IMR-90 (cell line): ENCODE data around the gene ADAMTS17. TPM values are rescaled to one million over a fixed set of nuclear protein-coding genes. Genes with fewer than 3 reads are reported as not detected.

Experiments used
- ATAC-seq: fragments of 200-7000 bp; cut with Tn5 transposase; 2 replicates; pipeline ENCODE4 v1.9.1; 2020; ENCODE audit warnings: low read depth, mild to moderate bottlenecking, moderate library complexity
- BruUV-seq: library from RNA; stranded (reverse); fragments of 400-500 nt; replicated peaks from 2 replicates; lab custom pipeline; 2021; lab: Mats Ljungman, UMichigan
- CTCF ChIA-PET: fragments of 300-600 bp; formaldehyde crosslinking; extraction: SDS; loops from one replicate; lab custom pipeline; 2021; ENCODE audit warnings: antibody characterized with exemption; lab: Yijun Ruan, JAX
- POLR2A ChIA-PET: fragments of 300-600 bp; sonication (Branson Sonifier 250); formaldehyde crosslinking; loops from one replicate; lab custom pipeline; 2022; ENCODE audit warnings: antibody characterized with exemption; ENCODE audit not compliant: unreplicated experiment; lab: Charles Lee
- DNase-seq: peaks from one replicate; pipeline ENCODE4 v3.0.0; 2013
- H2AFZ ChIP-seq: replicated peaks from 2 replicates; pipeline ENCODE3; 2013; ENCODE audit warnings: low read length, mild to moderate bottlenecking; ENCODE audit not compliant: poor library complexity
- H2AK5ac ChIP-seq: 2 replicates; pipeline ENCODE4 v1.6.1; 2013; ENCODE audit warnings: low read depth, low read length, inconsistent platforms
- H2AK9ac ChIP-seq: replicated peaks from 2 replicates; pipeline ENCODE3; 2013; ENCODE audit warnings: mild to moderate bottlenecking, low read depth, low read length, moderate library complexity; ENCODE audit not compliant: poor library complexity
- H2BK120ac ChIP-seq: 2 replicates; pipeline ENCODE4 v1.6.1; 2013; ENCODE audit warnings: low read depth, low read length, inconsistent platforms
- H2BK15ac ChIP-seq: 3 replicates; pipeline ENCODE4 v1.6.1; 2013; ENCODE audit warnings: low read depth, low read length, inconsistent platforms
- H2BK20ac ChIP-seq: 2 replicates; pipeline ENCODE4 v1.6.1; 2013; ENCODE audit warnings: low read depth, mild to moderate bottlenecking, inconsistent platforms, low read length, moderate library complexity
- H2BK5ac ChIP-seq: 2 replicates; pipeline ENCODE4 v1.6.1; 2013; ENCODE audit warnings: mild to moderate bottlenecking, low read depth, low read length, inconsistent platforms; ENCODE audit not compliant: poor library complexity, severe bottlenecking
- H3K14ac ChIP-seq: replicated peaks from 2 replicates; pipeline ENCODE4 v1.6.1; 2013; ENCODE audit warnings: low read depth, low read length, inconsistent platforms
- H3K18ac ChIP-seq: 2 replicates; pipeline ENCODE4 v1.6.1; 2013; ENCODE audit warnings: low read depth, low read length, control low read depth
- H3K23ac ChIP-seq: 2 replicates; pipeline ENCODE4 v1.6.1; 2013; ENCODE audit warnings: low read depth, low read length, inconsistent platforms
- H3K27ac ChIP-seq: 2 replicates; pipeline ENCODE4 v1.5.1; 2013; ENCODE audit warnings: mild to moderate bottlenecking, control low read depth, low read length; ENCODE audit not compliant: insufficient read depth
- H3K27me3 ChIP-seq: 2 replicates; pipeline ENCODE4 v1.6.1; 2013; ENCODE audit warnings: low read length; ENCODE audit not compliant: control insufficient read depth, insufficient read depth
- H3K36me3 ChIP-seq: 2 replicates; pipeline ENCODE4 v1.6.1; 2013; ENCODE audit warnings: low read length, mixed read lengths; ENCODE audit not compliant: control insufficient read depth, insufficient read depth
- H3K4ac ChIP-seq: 2 replicates; pipeline ENCODE4 v1.6.1; 2013; ENCODE audit warnings: low read depth, low read length, inconsistent platforms
- H3K4me1 ChIP-seq: 2 replicates; pipeline ENCODE4 v1.6.1; 2013; ENCODE audit warnings: low read length, mixed read lengths; ENCODE audit not compliant: control insufficient read depth, insufficient read depth
- H3K4me2 ChIP-seq: 2 replicates; pipeline ENCODE4 v1.6.1; 2013; ENCODE audit warnings: low read depth, mild to moderate bottlenecking, control low read depth, low read length, moderate library complexity
- H3K4me3 ChIP-seq: 2 replicates; pipeline ENCODE4 v1.5.1; 2013; ENCODE audit warnings: low read depth, mild to moderate bottlenecking, control low read depth, low read length, moderate library complexity; ENCODE audit not compliant: insufficient read depth
- H3K56ac ChIP-seq: 2 replicates; pipeline ENCODE4 v1.6.1; 2013; ENCODE audit warnings: low read length, inconsistent platforms; ENCODE audit not compliant: insufficient read depth; ENCODE audit errors: extremely low read depth
- H3K79me1 ChIP-seq, 2 experiments: 2 replicates each; pipeline ENCODE4 v1.6.1; 2013; ENCODE audit warnings: low read length in 2 of 2, inconsistent platforms in 1 of 2, low read depth in 1 of 2
- H3K9ac ChIP-seq: 2 replicates; pipeline ENCODE4 v1.6.1; 2013; ENCODE audit warnings: low read depth, low read length, control low read depth
- H3K9me1 ChIP-seq: 2 replicates; pipeline ENCODE4 v1.6.1; 2013; ENCODE audit warnings: low read length, inconsistent platforms; ENCODE audit not compliant: insufficient read depth
- H3K9me3 ChIP-seq: 2 replicates; pipeline ENCODE4 v1.6.1; 2013; ENCODE audit warnings: low read length; ENCODE audit not compliant: control insufficient read depth, insufficient read depth
- H4K20me1 ChIP-seq: 2 replicates; pipeline ENCODE4 v1.6.1; 2013; ENCODE audit warnings: low read length, inconsistent platforms; ENCODE audit not compliant: insufficient read depth
- H4K5ac ChIP-seq: 2 replicates; pipeline ENCODE4 v1.6.1; 2013; ENCODE audit warnings: mild to moderate bottlenecking, low read depth, low read length, control low read depth
- H4K8ac ChIP-seq, 2 experiments: 2 replicates each; pipeline ENCODE4 v1.6.1; 2013; ENCODE audit warnings: low read depth in 2 of 2, low read length in 2 of 2, control low read depth in 1 of 2, inconsistent platforms in 1 of 2
- H4K91ac ChIP-seq: 2 replicates; pipeline ENCODE4 v1.6.1; 2013; ENCODE audit warnings: low read depth, low read length, inconsistent platforms; ENCODE audit not compliant: insufficient read depth
- BHLHE40 ChIP-seq: fragments of 150-350 bp; IDR thresholded peaks from 2 replicates; pipeline ENCODE4 v1.6.1; 2016; ENCODE audit warnings: mild to moderate bottlenecking, low read depth, low read length
- CEBPB ChIP-seq: IDR thresholded peaks from 2 replicates; pipeline ENCODE4 v1.6.1; 2012; ENCODE audit warnings: low read depth, low read length, improper control_type of control experiment
- CHD1 ChIP-seq: IDR thresholded peaks from 2 replicates; pipeline ENCODE4 v1.6.1; 2012; ENCODE audit warnings: low read depth, low read length, improper control_type of control experiment
- CTCF ChIP-seq: conservative IDR thresholded peaks from 2 replicates; pipeline ENCODE4 v1.5.1; 2012; ENCODE audit warnings: mild to moderate bottlenecking, low read depth, low read length, improper control_type of control experiment
- ELK1 ChIP-seq: fragments of 150-350 bp; IDR thresholded peaks from 2 replicates; pipeline ENCODE4 v1.6.1; 2016; ENCODE audit warnings: low read depth, mild to moderate bottlenecking, low read length, moderate library complexity, borderline replicate concordance
- FOS ChIP-seq: fragments of 150-350 bp; IDR thresholded peaks from 2 replicates; pipeline ENCODE4 v1.6.1; 2016; ENCODE audit warnings: low read depth, low read length
- MAFK ChIP-seq: IDR thresholded peaks from 2 replicates; pipeline ENCODE4 v1.6.1; 2012; ENCODE audit warnings: low read depth, low read length, improper control_type of control experiment
- MAZ ChIP-seq: IDR thresholded peaks from 2 replicates; pipeline ENCODE4 v1.6.1; 2012; ENCODE audit warnings: low read depth, mild to moderate bottlenecking, low read length, improper control_type of control experiment, moderate library complexity, borderline replicate concordance
- MXI1 ChIP-seq: IDR thresholded peaks from 2 replicates; pipeline ENCODE4 v1.6.1; 2012; ENCODE audit warnings: low read depth, mild to moderate bottlenecking, low read length, moderate library complexity, borderline replicate concordance
- NFE2L2 ChIP-seq: fragments of 150-350 bp; IDR thresholded peaks from 2 replicates; pipeline ENCODE4 v1.6.1; 2016; ENCODE audit warnings: low read depth, mild to moderate bottlenecking, low read length
- POLR2A ChIP-seq: IDR thresholded peaks from 2 replicates; pipeline ENCODE4 v1.6.1; 2012; ENCODE audit warnings: mild to moderate bottlenecking, low read depth, low read length
- RAD21 ChIP-seq: IDR thresholded peaks from 2 replicates; pipeline ENCODE4 v1.6.1; 2012; ENCODE audit warnings: low read length, improper control_type of control experiment
- RCOR1 ChIP-seq: IDR thresholded peaks from 2 replicates; pipeline ENCODE4 v1.6.1; 2012; ENCODE audit warnings: mild to moderate bottlenecking, low read length, improper control_type of control experiment; ENCODE audit not compliant: insufficient replicate concordance
- RFX5 ChIP-seq: IDR thresholded peaks from 2 replicates; pipeline ENCODE4 v1.8.0; 2012; ENCODE audit warnings: low read depth, mild to moderate bottlenecking, low read length, moderate library complexity
- SMC3 ChIP-seq: fragments of 150-350 bp; IDR thresholded peaks from 2 replicates; pipeline ENCODE4 v1.6.1; 2016; ENCODE audit warnings: low read depth, mild to moderate bottlenecking, antibody characterized with exemption, low read length, moderate library complexity
- USF2 ChIP-seq: fragments of 150-350 bp; IDR thresholded peaks from 2 replicates; pipeline ENCODE4 v1.6.1; 2017; ENCODE audit warnings: mild to moderate bottlenecking, antibody characterized with exemption, low read length, low read depth
- WGBS, 2 experiments: methylation state at CpG; one replicate each; pipeline versions ENCODE4 v1.1.5 to v1.1.7; 2013; ENCODE audit warnings: missing lambda C conversion rate in 2 of 2; ENCODE audit not compliant: insufficient read length in 1 of 2; ENCODE audit errors: extremely low coverage in 2 of 2; 5-methylcytosine and 5-hydroxymethylcytosine counted together
- dilution Hi-C: fragments of 300-500 bp; cut with HindIII; formaldehyde crosslinking; loops from one replicate; pipeline ENCODE4 v1.14.3; 2018; ENCODE audit warnings: low sequenced_read_pairs; ENCODE audit not compliant: unreplicated experiment
- in situ Hi-C: fragments of 300-500 bp; cut with MboI; formaldehyde crosslinking; loops from 3 replicates; pipeline ENCODE4 v1.14.3; 2019; ENCODE audit warnings: low sequenced_read_pairs, inconsistent platforms, mixed read lengths
- intact Hi-C: fragments of 100-400 bp; cut with micrococcal nuclease; formaldehyde crosslinking; loops from 2 replicates; pipeline ENCODE4 v1.10.0; 2022
- polyA plus RNA-seq, 3 experiments: library from polyadenylated mRNA; depleted of rRNA; stranded (reverse); fragments of >200 nt; gene quantifications; 2 replicates each; pipeline ENCODE4 v1.2.3, GENCODE V29; 2012; ENCODE audit warnings: low replicate concordance in 1 of 3
- total RNA-seq: library from RNA; depleted of rRNA; stranded (reverse); fragments of >200 nt; gene quantifications from 2 replicates; pipeline ENCODE4 v1.2.3, GENCODE V29; 2012

The ADAMTS17 gene
- total and polyA plus RNA-seq, 2 of the 4 experiments (the other 2 are of a cell fraction): 0.03 TPM; not detected in 1

- BruUV-seq: no TSS peak
These were observed 123.3 kb downstream of the ADAMTS17 start for GRCh38 chr15:100218434-100218833.

More at GRCh38 chr15:100218434-100218833, 123.3 kb downstream of the ADAMTS17 start:
- H3K56ac ChIP-seq: no peak overlapping the region
- H3K14ac ChIP-seq: no peak overlapping the region
- no peak overlapping the region for H2BK120ac ChIP-seq
- no peak overlapping the region for H3K4me3 ChIP-seq
- DNase-seq (no peak), ATAC-seq (no peak)
- no peak overlapping the region for H2AK5ac ChIP-seq
- peaks cover 28% of the 10 kb centered on the region for H3K9me3 ChIP-seq
- WGBS, 2 experiments: no CpG with 5 or more reads among the region's 5 CpGs
- H4K8ac ChIP-seq: no peak overlapping the region
- H4K91ac ChIP-seq: no peak overlapping the region
- H3K79me1 ChIP-seq: no peaks in the 10 kb centered on the region
- no peak overlapping the region for H2BK5ac ChIP-seq
- no peaks in the 10 kb centered on the region for H3K27me3 ChIP-seq
- H2BK15ac ChIP-seq: no peak overlapping the region
- H4K5ac ChIP-seq: no peak overlapping the region
- H2AFZ ChIP-seq: no peak overlapping the region
- intact Hi-C loops (no loop called here), dilution Hi-C loops (no loop called here), in situ Hi-C loops (no loop called here)
- H2BK20ac ChIP-seq: no peak overlapping the region
- no peak overlapping the region for H3K27ac ChIP-seq
- H3K18ac ChIP-seq: no peak overlapping the region
- no peak for TF ChIP-seq CTCF
- TF ChIP-seq CHD1: no peak
- TF ChIP-seq CEBPB: no peak
- no peak for TF ChIP-seq USF2
- TF ChIP-seq NFE2L2: no peak
- no peak for TF ChIP-seq ELK1
- TF ChIP-seq FOS: no peak
- TF ChIP-seq RFX5: no peak
- no peak for TF ChIP-seq MAZ
- TF ChIP-seq RCOR1: no peak
- no peak for TF ChIP-seq POLR2A
- no peak for TF ChIP-seq RAD21
- no peak for TF ChIP-seq BHLHE40
- TF ChIP-seq SMC3: no peak
- TF ChIP-seq MXI1: no peak
- TF ChIP-seq MAFK: no peak
- H3K4ac ChIP-seq: no peak overlapping the region
- no peaks in the 10 kb centered on the region for H3K36me3 ChIP-seq
- no peaks in the 10 kb centered on the region for H4K20me1 ChIP-seq
- H3K9me1 ChIP-seq: no peaks in the 10 kb centered on the region
- no peaks in the 10 kb centered on the region for H3K4me1 ChIP-seq
- H2AK9ac ChIP-seq: no peak overlapping the region
- CTCF ChIA-PET: no interaction called here
- POLR2A ChIA-PET: no interaction called here
- H3K4me2 ChIP-seq: no peak overlapping the region
- no peak overlapping the region for H3K9ac ChIP-seq
- H3K23ac ChIP-seq: no peak overlapping the region
